ENCODE measurements around the gene CD248. TPM values are rescaled to one million over a fixed set of nuclear protein-coding genes. Genes with fewer than 3 reads are reported as not detected.

The CD248 gene
- total and polyA plus RNA-seq, 11 donors: 6.0 to 33.1 (median 11.8) TPM

- no peak overlapping the region for H3K27ac ChIP-seq
- H3K36me3 ChIP-seq: peaks cover 0 to 23% (median 8%) of the 10 kb centered on the region in 9 donors
- DNase-seq: no peak
- no peaks in the 10 kb centered on the region for H3K9me3 ChIP-seq
- no peak overlapping the region for H3K4me3 ChIP-seq
- peak in 1 of 4 donors; percentile 2 for ATAC-seq
- 31 to 44% (median 34%) methylated on average over 16 to 20 of the region's 20 CpGs for WGBS, 4 donors
- no peak for TF ChIP-seq POLR2A (IDR thresholded peaks at IDR 0.05)
- TF ChIP-seq, protein P1, sequence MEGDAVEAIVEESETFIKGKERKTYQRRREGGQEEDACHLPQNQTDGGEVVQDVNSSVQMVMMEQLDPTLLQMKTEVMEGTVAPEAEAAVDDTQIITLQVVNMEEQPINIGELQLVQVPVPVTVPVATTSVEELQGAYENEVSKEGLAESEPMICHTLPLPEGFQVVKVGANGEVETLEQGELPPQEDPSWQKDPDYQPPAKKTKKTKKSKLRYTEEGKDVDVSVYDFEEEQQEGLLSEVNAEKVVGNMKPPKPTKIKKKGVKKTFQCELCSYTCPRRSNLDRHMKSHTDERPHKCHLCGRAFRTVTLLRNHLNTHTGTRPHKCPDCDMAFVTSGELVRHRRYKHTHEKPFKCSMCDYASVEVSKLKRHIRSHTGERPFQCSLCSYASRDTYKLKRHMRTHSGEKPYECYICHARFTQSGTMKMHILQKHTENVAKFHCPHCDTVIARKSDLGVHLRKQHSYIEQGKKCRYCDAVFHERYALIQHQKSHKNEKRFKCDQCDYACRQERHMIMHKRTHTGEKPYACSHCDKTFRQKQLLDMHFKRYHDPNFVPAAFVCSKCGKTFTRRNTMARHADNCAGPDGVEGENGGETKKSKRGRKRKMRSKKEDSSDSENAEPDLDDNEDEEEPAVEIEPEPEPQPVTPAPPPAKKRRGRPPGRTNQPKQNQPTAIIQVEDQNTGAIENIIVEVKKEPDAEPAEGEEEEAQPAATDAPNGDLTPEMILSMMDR (IDR thresholded peaks at IDR 0.05): no peak
- H3K4me1 ChIP-seq: peaks cover 0 to 45% (median 25%) of the 10 kb centered on the region in 12 donors
- intact Hi-C loops (cut with DNase I): loop anchor here in 9 of 10 donors (1.0 to 10.0 kb wide), 3 partner anchors 57 to 60 kb away; no protein-coding TSS in a partner anchor
- H3K27me3 ChIP-seq: no peaks in the 10 kb centered on the region
Measured at GRCh38 chr11:66281776-66282467, 34.9 kb downstream of the CD248 start.

DNA sequence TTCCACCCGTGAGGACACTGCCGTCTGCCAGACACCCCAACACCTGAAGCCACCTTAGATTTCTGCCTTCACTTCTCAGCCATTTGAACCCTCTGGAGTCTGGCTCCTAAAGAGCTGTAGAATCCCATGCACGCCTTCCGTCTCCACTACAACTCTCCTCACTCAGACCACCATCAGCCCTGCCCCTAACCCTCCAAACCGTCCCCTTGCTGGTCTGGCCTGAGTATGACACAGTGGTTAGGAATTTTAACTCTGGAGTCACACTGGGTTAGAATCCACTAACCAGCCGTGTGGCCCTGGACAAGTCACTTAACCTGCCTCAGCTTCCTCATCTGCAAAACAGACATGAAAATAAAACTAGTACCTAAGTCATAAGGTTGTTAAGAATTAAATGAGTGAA lies 35.8 kb downstream of the CD248 start:
- no peaks in the 10 kb centered on the region for H3K9me3 ChIP-seq
- H3K36me3 ChIP-seq: peaks cover 0 to 28% (median 10%) of the 10 kb centered on the region in 9 donors
- ATAC-seq: no peak
- TF ChIP-seq, protein P1 (IDR thresholded peaks at IDR 0.05): no peak
- TF ChIP-seq POLR2A (IDR thresholded peaks at IDR 0.05): no peak
- H3K4me3 ChIP-seq: no peak overlapping the region
- H3K27me3 ChIP-seq: no peaks in the 10 kb centered on the region
- no peak overlapping the region for H3K27ac ChIP-seq
- 84 to 93% (median 88%) methylated on average over 6 of the region's 6 CpGs for WGBS, 4 donors
- DNase-seq: no peak
- H3K4me1 ChIP-seq: peaks cover 0 to 36% (median 22%) of the 10 kb centered on the region in 12 donors
- intact Hi-C loops (cut with DNase I): loop anchor here in 5 of 10 donors (10.0 kb wide), 1 partner anchor 56 kb away; no protein-coding TSS in a partner anchor

DNA sequence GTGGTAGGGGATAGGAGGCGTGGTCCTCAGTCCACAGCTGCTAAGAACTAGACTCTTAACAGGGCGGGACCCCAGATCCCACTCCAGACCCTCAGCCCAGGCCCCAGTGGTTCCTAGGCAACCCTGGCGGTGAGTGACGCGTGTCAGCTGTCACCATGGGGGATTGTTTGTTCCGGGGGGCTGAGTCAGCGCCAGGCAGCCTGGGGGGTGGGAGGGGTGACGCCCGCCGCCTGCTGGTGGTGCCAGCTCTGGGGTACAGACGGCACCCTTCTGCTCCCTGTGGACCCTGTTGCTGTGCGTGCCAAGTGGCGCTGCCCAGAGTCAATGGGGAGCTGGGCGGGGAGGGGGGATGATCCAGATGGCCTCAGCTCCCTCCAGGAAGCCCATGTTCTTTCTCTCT lies 36.4 kb downstream of the CD248 start:
- 76 to 83% (median 79%) methylated on average over 12 to 14 of the region's 14 CpGs for WGBS, 4 donors
- Histone ChIP-seq H3K9me3 (no peaks in the 10 kb centered on the region), H3K27ac (no peak overlapping the region), H3K36me3 (peaks cover 0 to 28% (median 16%) of the 10 kb centered on the region in 9 donors), H3K27me3 (no peaks in the 10 kb centered on the region), H3K4me1 (peaks cover 0 to 30% (median 19%) of the 10 kb centered on the region in 12 donors), H3K4me3 (no peak overlapping the region)
- ATAC-seq (no peak), DNase-seq (no peak)
- intact Hi-C loops (cut with DNase I): loop anchor here in 5 of 10 donors (10.0 kb wide), 1 partner anchor 56 kb away; no protein-coding TSS in a partner anchor
- TF ChIP-seq POLR2A (IDR thresholded peaks at IDR 0.05): no peak
- TF ChIP-seq, protein P1 (IDR thresholded peaks at IDR 0.05): no peak

- Histone ChIP-seq H3K9me3 (no peaks in the 10 kb centered on the region), H3K27me3 (no peaks in the 10 kb centered on the region), H3K4me1 (peaks cover 0 to 26% (median 15%) of the 10 kb centered on the region in 12 donors), H3K36me3 (peaks cover 0 to 27% (median 22%) of the 10 kb centered on the region in 9 donors), H3K27ac (no peak overlapping the region), H3K4me3 (no peak overlapping the region)
- ATAC-seq (no peak), DNase-seq (peak in 1 of 5 donors; percentile 37)
- WGBS, 4 donors: 66 to 72% (median 70%) methylated on average over 15 of the region's 15 CpGs
- no peak for TF ChIP-seq POLR2A (IDR thresholded peaks at IDR 0.05)
- TF ChIP-seq, protein P1 (IDR thresholded peaks at IDR 0.05): no peak
- intact Hi-C loops (cut with DNase I): no loop called here
Measured at GRCh38 chr11:66279092-66279734, 37.6 kb downstream of the CD248 start.

Measured in heart left ventricle (tissue), 16 donors.